ENCODE measurements around the gene SLC35A1.

DNA sequence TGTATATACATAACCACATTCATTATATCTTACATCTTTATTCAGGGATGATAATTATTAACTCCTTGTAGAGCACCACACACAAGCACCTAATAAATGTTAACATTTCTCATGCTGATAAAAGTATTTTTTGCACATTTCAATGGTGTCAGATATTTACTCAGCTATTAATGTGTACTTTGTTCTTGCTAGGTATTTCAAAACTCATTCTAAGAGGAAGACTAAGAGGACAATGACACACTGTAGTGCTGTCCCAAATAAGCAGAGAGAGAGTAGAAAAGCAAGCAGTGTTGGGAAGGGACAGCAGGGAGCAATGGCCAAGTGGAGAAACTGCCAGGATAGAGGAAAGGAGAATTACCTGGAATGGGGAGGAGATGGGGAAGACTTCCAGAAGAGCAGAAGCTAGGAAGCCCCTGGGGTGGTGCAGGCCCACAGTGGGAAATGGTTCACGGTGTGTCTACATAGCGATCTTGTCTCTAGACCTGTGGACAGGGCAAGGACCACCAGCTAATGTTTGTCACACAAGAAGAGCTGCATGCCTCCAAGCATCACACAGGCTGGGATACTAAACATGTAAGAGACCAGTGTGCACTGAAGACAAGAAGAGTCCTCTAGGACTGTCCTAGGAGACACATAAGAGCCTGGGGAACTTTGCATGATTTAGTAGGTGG is 61.7 kb downstream of the SLC35A1 start:
- no peak for TF ChIP-seq TAF1 (IDR thresholded peaks at IDR 0.05; ENCODE audit: borderline replicate concordance, low read depth, low read length)
- no peak for TF ChIP-seq POLR2AphosphoS5 (IDR thresholded peaks at IDR 0.05; ENCODE audit: low read depth, low read length)
- TF ChIP-seq POLR2A (IDR thresholded peaks at IDR 0.05; ENCODE audit: low read depth, low read length): no peak

Data from GM12892 (cell line).